ENCODE results near the gene IL1RAPL1. TPM values are rescaled to one million over a fixed set of nuclear protein-coding genes. Genes with fewer than 3 reads are reported as not detected.

Gene IL1RAPL1
- total RNA-seq, 1 experiment from 2014 or later: not detected

DNA sequence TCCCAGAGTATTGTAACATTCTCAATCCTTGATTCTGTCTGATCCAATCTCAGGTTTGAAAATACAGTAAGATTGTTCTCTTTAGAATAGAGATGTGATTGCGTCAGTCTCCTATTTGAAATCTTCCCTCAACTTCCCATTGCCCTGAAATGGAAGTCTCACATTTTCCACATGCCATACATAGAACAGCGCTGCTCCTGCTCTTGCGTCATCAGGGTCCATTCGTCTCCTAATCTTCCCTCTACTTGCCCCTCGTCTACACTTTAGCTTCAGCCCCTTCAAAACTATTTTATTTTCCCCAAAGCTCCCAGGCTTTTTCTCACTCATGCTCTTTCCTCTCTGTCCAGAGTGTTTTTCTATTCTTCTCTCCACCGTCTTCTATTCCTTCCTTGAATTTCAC, 1326.4 kb downstream of the IL1RAPL1 start:
- Mint-ChIP-seq H3K27ac (ENCODE audit: low read depth, unreplicated experiment) (no peak overlapping the region), H3K36me3 (ENCODE audit: insufficient read depth, unreplicated experiment) (no peaks in the 10 kb centered on the region), H3K9me3 (ENCODE audit: unreplicated experiment) (no peaks in the 10 kb centered on the region), H3K4me3 (ENCODE audit: unreplicated experiment) (no peak overlapping the region), H3K27me3 (ENCODE audit: insufficient read depth, unreplicated experiment) (no peaks in the 10 kb centered on the region), H3K4me1 (ENCODE audit: insufficient read depth, unreplicated experiment) (no peaks in the 10 kb centered on the region)
- ChIA-PET CTCF (no interaction called here), POLR2A (no interaction called here)
- BruUV-seq (replicated peaks): no TSS peak
- intact Hi-C loops (cut with micrococcal nuclease): no loop called here
- TF ChIP-seq, protein P1, sequence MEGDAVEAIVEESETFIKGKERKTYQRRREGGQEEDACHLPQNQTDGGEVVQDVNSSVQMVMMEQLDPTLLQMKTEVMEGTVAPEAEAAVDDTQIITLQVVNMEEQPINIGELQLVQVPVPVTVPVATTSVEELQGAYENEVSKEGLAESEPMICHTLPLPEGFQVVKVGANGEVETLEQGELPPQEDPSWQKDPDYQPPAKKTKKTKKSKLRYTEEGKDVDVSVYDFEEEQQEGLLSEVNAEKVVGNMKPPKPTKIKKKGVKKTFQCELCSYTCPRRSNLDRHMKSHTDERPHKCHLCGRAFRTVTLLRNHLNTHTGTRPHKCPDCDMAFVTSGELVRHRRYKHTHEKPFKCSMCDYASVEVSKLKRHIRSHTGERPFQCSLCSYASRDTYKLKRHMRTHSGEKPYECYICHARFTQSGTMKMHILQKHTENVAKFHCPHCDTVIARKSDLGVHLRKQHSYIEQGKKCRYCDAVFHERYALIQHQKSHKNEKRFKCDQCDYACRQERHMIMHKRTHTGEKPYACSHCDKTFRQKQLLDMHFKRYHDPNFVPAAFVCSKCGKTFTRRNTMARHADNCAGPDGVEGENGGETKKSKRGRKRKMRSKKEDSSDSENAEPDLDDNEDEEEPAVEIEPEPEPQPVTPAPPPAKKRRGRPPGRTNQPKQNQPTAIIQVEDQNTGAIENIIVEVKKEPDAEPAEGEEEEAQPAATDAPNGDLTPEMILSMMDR (IDR thresholded peaks at IDR 0.05; ENCODE audit: unreplicated experiment): no peak
- DNase-seq (ENCODE audit: unreplicated experiment): no peak

DNA sequence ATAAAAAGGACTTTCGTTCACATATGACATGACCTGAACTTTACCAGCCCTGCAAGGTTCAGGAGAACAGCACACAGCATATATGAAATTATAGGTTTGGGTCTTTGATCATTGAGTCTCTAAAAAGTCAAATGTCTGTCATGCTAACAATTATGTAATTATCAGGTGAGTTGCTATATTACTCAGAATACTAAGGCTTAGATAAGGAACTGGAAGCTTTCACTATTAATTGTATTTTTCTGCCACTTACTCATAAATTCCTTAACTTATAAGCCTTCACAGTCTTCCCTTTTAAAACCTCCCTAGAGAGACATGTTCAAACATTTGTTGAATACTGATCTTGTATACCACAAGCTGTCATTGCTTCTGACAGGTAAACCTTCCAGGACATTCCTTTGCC, 1335.4 kb downstream of the IL1RAPL1 start:
- H3K36me3 Mint-ChIP-seq (ENCODE audit: insufficient read depth, unreplicated experiment): peaks cover 6% of the 10 kb centered on the region
- peaks cover 8% of the 10 kb centered on the region for H3K27me3 Mint-ChIP-seq (ENCODE audit: insufficient read depth, unreplicated experiment)
- H3K27ac Mint-ChIP-seq (ENCODE audit: low read depth, unreplicated experiment): no peak overlapping the region
- H3K4me3 Mint-ChIP-seq (ENCODE audit: unreplicated experiment): no peak overlapping the region
- no TSS peak for BruUV-seq (replicated peaks)
- H3K4me1 Mint-ChIP-seq (ENCODE audit: insufficient read depth, unreplicated experiment): no peaks in the 10 kb centered on the region
- TF ChIP-seq, protein P1 (IDR thresholded peaks at IDR 0.05; ENCODE audit: unreplicated experiment): no peak
- no peaks in the 10 kb centered on the region for H3K9me3 Mint-ChIP-seq (ENCODE audit: unreplicated experiment)
- ChIA-PET POLR2A (no interaction called here), CTCF (no interaction called here)
- intact Hi-C loops (cut with micrococcal nuclease): no loop called here
- no peak for DNase-seq (ENCODE audit: unreplicated experiment)

DNA sequence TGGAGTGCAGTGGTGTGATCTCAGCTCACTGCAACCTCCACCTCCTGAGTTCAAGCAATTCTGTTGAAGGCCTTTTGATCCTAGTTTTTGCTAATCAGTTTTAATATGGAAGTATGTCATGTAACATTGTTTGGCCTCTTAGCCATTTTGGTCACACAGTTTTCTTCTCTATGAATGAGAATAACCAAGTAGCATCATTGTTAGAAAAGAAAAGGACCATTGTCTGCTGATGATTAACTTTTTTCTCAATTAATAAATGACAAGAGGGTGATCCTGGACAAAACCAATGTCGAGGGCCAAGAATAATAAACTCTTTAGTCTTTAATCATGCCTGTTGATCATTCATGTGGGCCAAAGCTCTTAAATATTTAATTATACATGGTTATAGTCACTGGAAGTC, 1338.8 kb downstream of the IL1RAPL1 start:
- ChIA-PET CTCF (no interaction called here), POLR2A (no interaction called here)
- no peaks in the 10 kb centered on the region for H3K9me3 Mint-ChIP-seq (ENCODE audit: unreplicated experiment)
- H3K4me3 Mint-ChIP-seq (ENCODE audit: unreplicated experiment): no peak overlapping the region
- TF ChIP-seq, protein P1 (IDR thresholded peaks at IDR 0.05; ENCODE audit: unreplicated experiment): no peak
- peaks cover 8% of the 10 kb centered on the region for H3K27me3 Mint-ChIP-seq (ENCODE audit: insufficient read depth, unreplicated experiment)
- no TSS peak for BruUV-seq (replicated peaks)
- DNase-seq (ENCODE audit: unreplicated experiment): no peak
- H3K27ac Mint-ChIP-seq (ENCODE audit: low read depth, unreplicated experiment): no peak overlapping the region
- H3K4me1 Mint-ChIP-seq (ENCODE audit: insufficient read depth, unreplicated experiment): no peaks in the 10 kb centered on the region
- intact Hi-C loops (cut with micrococcal nuclease): no loop called here
- no peaks in the 10 kb centered on the region for H3K36me3 Mint-ChIP-seq (ENCODE audit: insufficient read depth, unreplicated experiment)

DNA sequence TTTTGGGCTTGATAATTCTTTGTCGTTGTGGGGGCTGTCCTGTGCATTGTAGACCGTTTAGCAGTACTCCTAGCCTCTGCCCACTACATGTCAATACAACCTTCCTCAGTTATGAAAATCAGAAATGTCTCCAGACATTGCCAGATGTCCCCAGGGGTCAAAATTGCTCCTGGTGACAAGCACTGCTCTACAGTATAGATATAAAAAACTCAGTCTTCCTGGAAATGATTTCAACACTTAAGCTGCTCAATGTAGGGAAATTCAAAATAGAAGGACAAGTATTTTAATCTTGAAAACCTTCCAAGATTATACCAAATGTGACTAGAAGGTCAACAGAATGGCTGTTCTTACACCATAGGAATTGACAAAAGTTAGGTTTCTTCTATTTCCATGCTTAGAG, 1339.4 kb downstream of the IL1RAPL1 start:
- DNase-seq (ENCODE audit: unreplicated experiment): no peak
- H3K9me3 Mint-ChIP-seq (ENCODE audit: unreplicated experiment): no peaks in the 10 kb centered on the region
- no peak overlapping the region for H3K4me3 Mint-ChIP-seq (ENCODE audit: unreplicated experiment)
- ChIA-PET CTCF (no interaction called here), POLR2A (no interaction called here)
- no TSS peak for BruUV-seq (replicated peaks)
- intact Hi-C loops (cut with micrococcal nuclease): no loop called here
- H3K27me3 Mint-ChIP-seq (ENCODE audit: insufficient read depth, unreplicated experiment): peaks cover 2% of the 10 kb centered on the region
- H3K36me3 Mint-ChIP-seq (ENCODE audit: insufficient read depth, unreplicated experiment): no peaks in the 10 kb centered on the region
- no peak overlapping the region for H3K27ac Mint-ChIP-seq (ENCODE audit: low read depth, unreplicated experiment)
- H3K4me1 Mint-ChIP-seq (ENCODE audit: insufficient read depth, unreplicated experiment): no peaks in the 10 kb centered on the region
- TF ChIP-seq, protein P1 (IDR thresholded peaks at IDR 0.05; ENCODE audit: unreplicated experiment): no peak

Measured in MCF 10A (cell line).